ENCODE measurements around the gene SH3D19.

DNA sequence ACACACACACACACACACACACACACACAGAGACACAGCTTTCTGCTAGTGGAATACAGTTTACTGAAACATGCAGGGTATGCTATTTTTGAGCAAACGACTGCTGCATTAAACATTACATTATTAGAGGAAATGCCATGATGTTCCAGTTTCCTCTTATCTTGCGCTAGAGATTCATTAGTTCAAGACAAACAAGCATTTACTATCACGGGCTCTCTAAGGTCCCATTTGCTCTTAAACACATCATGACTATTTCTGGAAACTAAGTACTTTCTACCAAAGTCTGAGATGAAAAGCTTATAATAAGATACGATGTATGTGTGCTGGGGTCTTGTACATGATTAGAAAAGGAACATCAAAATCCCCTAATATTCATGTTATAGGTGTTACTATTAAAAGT is 177.1 kb downstream of the SH3D19 start:
- TF ChIP-seq, protein P1, sequence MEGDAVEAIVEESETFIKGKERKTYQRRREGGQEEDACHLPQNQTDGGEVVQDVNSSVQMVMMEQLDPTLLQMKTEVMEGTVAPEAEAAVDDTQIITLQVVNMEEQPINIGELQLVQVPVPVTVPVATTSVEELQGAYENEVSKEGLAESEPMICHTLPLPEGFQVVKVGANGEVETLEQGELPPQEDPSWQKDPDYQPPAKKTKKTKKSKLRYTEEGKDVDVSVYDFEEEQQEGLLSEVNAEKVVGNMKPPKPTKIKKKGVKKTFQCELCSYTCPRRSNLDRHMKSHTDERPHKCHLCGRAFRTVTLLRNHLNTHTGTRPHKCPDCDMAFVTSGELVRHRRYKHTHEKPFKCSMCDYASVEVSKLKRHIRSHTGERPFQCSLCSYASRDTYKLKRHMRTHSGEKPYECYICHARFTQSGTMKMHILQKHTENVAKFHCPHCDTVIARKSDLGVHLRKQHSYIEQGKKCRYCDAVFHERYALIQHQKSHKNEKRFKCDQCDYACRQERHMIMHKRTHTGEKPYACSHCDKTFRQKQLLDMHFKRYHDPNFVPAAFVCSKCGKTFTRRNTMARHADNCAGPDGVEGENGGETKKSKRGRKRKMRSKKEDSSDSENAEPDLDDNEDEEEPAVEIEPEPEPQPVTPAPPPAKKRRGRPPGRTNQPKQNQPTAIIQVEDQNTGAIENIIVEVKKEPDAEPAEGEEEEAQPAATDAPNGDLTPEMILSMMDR (conservative IDR thresholded peaks at IDR 0.05; ENCODE audit: low read length) = no peak
- no peak for TF ChIP-seq EZH2phosphoT487 (IDR thresholded peaks at IDR 0.05; ENCODE audit: borderline replicate concordance, low read depth, low read length)

Data from OCI-LY7 (cell line).